HepG2 (cell line): ENCODE results near the gene PMEPA1. TPM values are rescaled to one million over a fixed set of nuclear protein-coding genes. Genes with fewer than 3 reads are reported as not detected.

ENCODE experiments used
- ATAC-seq: fragments of 200-7000 bp; cut with Tn5 transposase; 3 replicates; pipeline ENCODE4 v1.9.1; 2020; ENCODE audit warnings: mild to moderate bottlenecking, moderate library complexity
- BruUV-seq: library from RNA; stranded (reverse); fragments of 400-500 nt; replicated peaks from 2 replicates; lab custom pipeline; 2021; lab: Mats Ljungman, UMichigan
- CTCF ChIA-PET: fragments of 300-600 bp; formaldehyde crosslinking; extraction: SDS; loops from one replicate; lab custom pipeline; 2021; ENCODE audit warnings: low total read pairs, inconsistent platforms, low intra/inter-chr PET ratio; lab: Yijun Ruan, JAX
- POLR2A ChIA-PET: fragments of 350-600 bp; sonication (Branson Sonifier 250); formaldehyde crosslinking; loops from one replicate; lab custom pipeline; 2020; ENCODE audit warnings: antibody characterized with exemption, inconsistent platforms; lab: Yijun Ruan, JAX
- DNase-seq: peaks from one replicate; pipeline ENCODE4 v3.0.0-alpha.2; 2015; ENCODE audit warnings: low spot score
- FAIRE-seq: peaks from 3 replicates; lab custom pipeline; 2011; peaks lifted over from hg19 to GRCh38; lab: Jason Lieb, UNC
- H2AFZ ChIP-seq: one replicate; pipeline ENCODE4 v1.6.1; 2011; ENCODE audit warnings: low read length, inconsistent platforms
- H3K27ac ChIP-seq: fragments of 300-600 bp; 3 replicates; pipeline ENCODE4 v1.8.0; 2011; ENCODE audit warnings: mixed run types, mild to moderate bottlenecking, mixed read lengths, low read length, inconsistent platforms; ENCODE audit not compliant: insufficient read depth; ENCODE audit errors: extremely low read length
- H3K27me3 ChIP-seq, 2 experiments: fragments of 200-600 bp in 1 of 2; 2 replicates in 1 of 2; 3 replicates in 1 of 2; pipeline versions ENCODE4 v1.6.0 to v1.8.0; 2011; ENCODE audit warnings: low read length in 2 of 2, mild to moderate bottlenecking in 2 of 2, moderate library complexity in 2 of 2, inconsistent platforms in 1 of 2; ENCODE audit not compliant: insufficient read depth in 2 of 2, control insufficient read depth in 1 of 2
- H3K36me3 ChIP-seq, 2 experiments: fragments of 200-600 bp in 1 of 2; replicated peaks in 1 of 2; 2 replicates in 1 of 2; 3 replicates in 1 of 2; pipeline versions ENCODE4 v1.5.1 to v1.8.0; 2011; ENCODE audit warnings: low read length in 2 of 2, inconsistent platforms in 1 of 2; ENCODE audit not compliant: insufficient read depth in 2 of 2, control insufficient read depth in 1 of 2
- H3K4me1 ChIP-seq: 2 replicates; pipeline ENCODE4 v1.5.1; 2012; ENCODE audit warnings: low read length, inconsistent platforms; ENCODE audit not compliant: insufficient read depth
- H3K4me2 ChIP-seq: 2 replicates; pipeline ENCODE4 v1.6.0; 2011; ENCODE audit warnings: low read depth, low read length, inconsistent platforms
- H3K4me3 ChIP-seq, 3 experiments: fragments of 200-600 bp in 1 of 3; sonication (generic), shearing (Covaris generic) in 1 of 3; replicated peaks in 1 of 3; 2 replicates each; pipeline ENCODE4 v1.5.1; 2011 to 2016; ENCODE audit warnings: low read length in 3 of 3, inconsistent platforms in 2 of 3, low read depth in 2 of 3, mild to moderate bottlenecking in 2 of 3, control low read depth in 1 of 3, mixed read lengths in 1 of 3; ENCODE audit not compliant: insufficient read depth in 1 of 3
- H3K79me2 ChIP-seq: one replicate; pipeline ENCODE4 v1.6.1; 2011; ENCODE audit warnings: low read length, inconsistent platforms; ENCODE audit not compliant: insufficient read depth
- H3K9ac ChIP-seq: 2 replicates; pipeline ENCODE4 v1.6.0; 2011; ENCODE audit warnings: mild to moderate bottlenecking, low read depth, low read length, inconsistent platforms; ENCODE audit not compliant: insufficient read depth
- H3K9me3 ChIP-seq: 2 replicates; pipeline ENCODE4 v1.5.1; 2012; ENCODE audit warnings: mild to moderate bottlenecking, low read length
- H4K20me1 ChIP-seq: 2 replicates; pipeline ENCODE4 v1.6.0; 2011; ENCODE audit warnings: inconsistent platforms, mild to moderate bottlenecking, low read length, moderate library complexity; ENCODE audit not compliant: insufficient read depth
- BORCS8-MEF2B ChIP-seq: sonication (generic); formaldehyde crosslinking; IDR thresholded peaks from 2 replicates; pipeline ENCODE4 v1.8.0; 2022; ENCODE audit warnings: mild to moderate bottlenecking, missing genetic modification reagents
- CBX5 ChIP-seq: sonication (generic); formaldehyde crosslinking; IDR thresholded peaks from 2 replicates; pipeline ENCODE4 v1.4.0; 2020; ENCODE audit warnings: missing genetic modification reagents, borderline replicate concordance
- GLI4 ChIP-seq: sonication (generic); formaldehyde crosslinking; IDR thresholded peaks from 2 replicates; pipeline ENCODE4 v1.5.1; 2020; ENCODE audit warnings: missing genetic modification reagents, mild to moderate bottlenecking, moderate library complexity, borderline replicate concordance
- HMG20B ChIP-seq: conservative IDR thresholded peaks from 2 replicates; pipeline ENCODE4 v1.6.1; 2016; ENCODE audit warnings: missing genetic modification reagents, missing compliant biosample characterization
- ISL2 ChIP-seq: sonication (generic); formaldehyde crosslinking; IDR thresholded peaks from 2 replicates; pipeline ENCODE4 v1.5.0; 2020; ENCODE audit warnings: missing genetic modification reagents
- MBD4 ChIP-seq: IDR thresholded peaks from 2 replicates; pipeline ENCODE4 v1.6.1; 2012; ENCODE audit warnings: low read length, inconsistent platforms, borderline replicate concordance
- MTA1 ChIP-seq: sonication (generic); formaldehyde crosslinking; IDR thresholded peaks from 2 replicates; pipeline ENCODE4 v1.4.0; 2020; ENCODE audit warnings: missing genetic modification reagents, mild to moderate bottlenecking, borderline replicate concordance
- NFKB2 ChIP-seq: sonication (generic); formaldehyde crosslinking; IDR thresholded peaks from 2 replicates; pipeline ENCODE4 v1.4.0; 2020; ENCODE audit warnings: missing genetic modification reagents, borderline replicate concordance
- ZFP82 ChIP-seq: sonication (generic); formaldehyde crosslinking; IDR thresholded peaks from 2 replicates; pipeline ENCODE4 v1.5.1; 2020; ENCODE audit warnings: mild to moderate bottlenecking, missing genetic modification reagents, borderline replicate concordance
- ZNF33A ChIP-seq: sonication (generic); formaldehyde crosslinking; IDR thresholded peaks from 2 replicates; pipeline ENCODE4 v1.5.1; 2020; ENCODE audit warnings: missing genetic modification reagents, mild to moderate bottlenecking, moderate library complexity, borderline replicate concordance
- ZNF557 ChIP-seq: sonication (generic); formaldehyde crosslinking; IDR thresholded peaks from 2 replicates; pipeline ENCODE4 v1.4.0; 2020; ENCODE audit warnings: missing genetic modification reagents
- ZNF572 ChIP-seq: sonication (generic); formaldehyde crosslinking; IDR thresholded peaks from 2 replicates; pipeline ENCODE4 v1.5.1; 2020; ENCODE audit warnings: mild to moderate bottlenecking, missing genetic modification reagents
- ZNF788 ChIP-seq: sonication (generic); formaldehyde crosslinking; IDR thresholded peaks from 2 replicates; pipeline ENCODE4 v1.5.0; 2020; ENCODE audit warnings: mild to moderate bottlenecking, missing genetic modification reagents, borderline replicate concordance
- WGBS: methylation state at CpG from one replicate; pipeline ENCODE4 v1.1.6; 2017; ENCODE audit warnings: low lambda C conversion rate; 5-methylcytosine and 5-hydroxymethylcytosine counted together
- in situ Hi-C: cut with HindIII; loops from 2 replicates; pipeline ENCODE4 v1.10.0; 2017; ENCODE audit warnings: low pct_unique_long_range_greater_than_20kb; ENCODE audit not compliant: extremely low pct_ligation_motif_present
- intact Hi-C: fragments of 100-400 bp; cut with micrococcal nuclease; formaldehyde crosslinking; loops from one replicate; pipeline ENCODE4 v1.10.0; 2022; ENCODE audit not compliant: unreplicated experiment
- polyA plus RNA-seq, 8 experiments: library from polyadenylated mRNA; depleted of rRNA in 3 of 8; stranded (reverse) in 7 of 8; unstranded in 1 of 8; fragments of >200 nt; fragmentation: Illumina TruSeq in 4 of 8; extraction: Trizol in 4 of 8; gene quantifications; 2 replicates each; pipeline versions ENCODE4 v1.2.1 to v1.2.3, GENCODE V29; 2011 to 2016; ENCODE audit warnings: low read depth in 4 of 8, missing spikeins in 1 of 8, mixed read lengths in 1 of 8; ENCODE audit not compliant: insufficient read depth in 1 of 8
- total RNA-seq, 5 experiments: library from RNA; depleted of rRNA; stranded (reverse); fragments of >200 nt; fragmentation: Illumina TruSeq; extraction: Trizol; gene quantifications; 2 replicates each; pipeline ENCODE4 v1.2.3, GENCODE V29; 2016; ENCODE audit warnings: low read depth in 1 of 5
- TF ChIP-seq, protein P1 (sequence below): sonication (generic); formaldehyde crosslinking; IDR thresholded peaks from 2 replicates; pipeline ENCODE4 v1.4.0; 2020; ENCODE audit warnings: missing genetic modification reagents
- TF ChIP-seq, protein P2 (sequence below): fragments of 450-650 bp; IDR thresholded peaks from 2 replicates; pipeline ENCODE4 v1.6.1; 2016
- TF ChIP-seq, protein P3 (sequence below): sonication (generic); formaldehyde crosslinking; IDR thresholded peaks from 2 replicates; pipeline ENCODE4 v1.4.0; 2020; ENCODE audit warnings: low read depth, mild to moderate bottlenecking, missing genetic modification reagents
- TF ChIP-seq, protein P4 (sequence below): sonication (generic); formaldehyde crosslinking; IDR thresholded peaks from 2 replicates; pipeline ENCODE4 v1.5.0; 2020; ENCODE audit warnings: missing genetic modification reagents
- TF ChIP-seq, protein P5 (sequence below): sonication (generic); formaldehyde crosslinking; conservative IDR thresholded peaks from 2 replicates; pipeline ENCODE4 v1.5.0; 2020; ENCODE audit warnings: missing genetic modification reagents

PMEPA1 gene
- total and polyA plus RNA-seq, 2 of the 13 experiments (the other 11 are each of a cell fraction or from before 2014, with no cell fraction given): not detected

DNA sequence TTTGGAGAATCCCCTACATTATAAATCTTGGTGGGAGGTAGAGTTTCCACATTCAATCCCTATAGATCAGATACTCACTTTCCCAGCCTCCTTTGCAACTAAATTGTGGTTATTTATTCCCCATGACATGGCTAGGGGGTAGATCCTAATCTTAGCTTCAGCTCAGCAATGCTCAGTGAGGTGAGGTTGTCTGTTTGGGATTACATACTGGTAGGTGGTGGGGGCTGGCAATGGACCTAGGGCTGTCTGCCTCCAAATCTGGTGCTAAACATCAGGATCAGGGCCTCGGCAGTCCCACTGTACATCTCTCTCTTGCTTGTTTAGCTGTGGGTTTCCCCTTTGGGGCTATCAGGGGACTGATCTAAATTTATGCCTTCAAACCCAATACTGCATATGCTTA is 45.8 kb upstream of the PMEPA1 start:
- H2AFZ ChIP-seq: no peak overlapping the region
- peaks cover 3 to 8% of the 10 kb centered on the region in 2 experiments; a peak in 2 of 5 replicates for H3K27me3 ChIP-seq
- no peak overlapping the region for H3K4me2 ChIP-seq
- no peaks in the 10 kb centered on the region for H3K36me3 ChIP-seq
- H3K27ac ChIP-seq: no peak overlapping the region
- DNase-seq: no peak
- no peaks in the 10 kb centered on the region for H3K4me1 ChIP-seq
- POLR2A ChIA-PET: no interaction called here
- no peak overlapping the region for H3K4me3 ChIP-seq
- BruUV-seq: no TSS peak
- intact Hi-C loops: no loop called here
- in situ Hi-C loops: no loop called here
- 0 out of 2 replicates have a peak, but pooled peaks cover 4% of the 10 kb centered on the region for H3K9me3 ChIP-seq
- no peak for TF ChIP-seq ZNF33A (CRISPR knock-in tag)
- no peak for TF ChIP-seq GLI4
- TF ChIP-seq MTA1 (CRISPR knock-in tag): no peak
- TF ChIP-seq, protein P1, sequence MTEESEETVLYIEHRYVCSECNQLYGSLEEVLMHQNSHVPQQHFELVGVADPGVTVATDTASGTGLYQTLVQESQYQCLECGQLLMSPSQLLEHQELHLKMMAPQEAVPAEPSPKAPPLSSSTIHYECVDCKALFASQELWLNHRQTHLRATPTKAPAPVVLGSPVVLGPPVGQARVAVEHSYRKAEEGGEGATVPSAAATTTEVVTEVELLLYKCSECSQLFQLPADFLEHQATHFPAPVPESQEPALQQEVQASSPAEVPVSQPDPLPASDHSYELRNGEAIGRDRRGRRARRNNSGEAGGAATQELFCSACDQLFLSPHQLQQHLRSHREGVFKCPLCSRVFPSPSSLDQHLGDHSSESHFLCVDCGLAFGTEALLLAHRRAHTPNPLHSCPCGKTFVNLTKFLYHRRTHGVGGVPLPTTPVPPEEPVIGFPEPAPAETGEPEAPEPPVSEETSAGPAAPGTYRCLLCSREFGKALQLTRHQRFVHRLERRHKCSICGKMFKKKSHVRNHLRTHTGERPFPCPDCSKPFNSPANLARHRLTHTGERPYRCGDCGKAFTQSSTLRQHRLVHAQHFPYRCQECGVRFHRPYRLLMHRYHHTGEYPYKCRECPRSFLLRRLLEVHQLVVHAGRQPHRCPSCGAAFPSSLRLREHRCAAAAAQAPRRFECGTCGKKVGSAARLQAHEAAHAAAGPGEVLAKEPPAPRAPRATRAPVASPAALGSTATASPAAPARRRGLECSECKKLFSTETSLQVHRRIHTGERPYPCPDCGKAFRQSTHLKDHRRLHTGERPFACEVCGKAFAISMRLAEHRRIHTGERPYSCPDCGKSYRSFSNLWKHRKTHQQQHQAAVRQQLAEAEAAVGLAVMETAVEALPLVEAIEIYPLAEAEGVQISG (CRISPR knock-in tag): no peak
- TF ChIP-seq ZNF788 (CRISPR knock-in tag): no peak
- no peak for TF ChIP-seq BORCS8-MEF2B (CRISPR knock-in tag)
- TF ChIP-seq NFKB2 (CRISPR knock-in tag): no peak
- TF ChIP-seq HMG20B: no peak
- TF ChIP-seq ZNF572 (CRISPR knock-in tag): no peak
- no peak for TF ChIP-seq ISL2 (CRISPR knock-in tag)
- TF ChIP-seq MBD4: no peak
- TF ChIP-seq ZFP82 (CRISPR knock-in tag): no peak
- TF ChIP-seq, protein P2, sequence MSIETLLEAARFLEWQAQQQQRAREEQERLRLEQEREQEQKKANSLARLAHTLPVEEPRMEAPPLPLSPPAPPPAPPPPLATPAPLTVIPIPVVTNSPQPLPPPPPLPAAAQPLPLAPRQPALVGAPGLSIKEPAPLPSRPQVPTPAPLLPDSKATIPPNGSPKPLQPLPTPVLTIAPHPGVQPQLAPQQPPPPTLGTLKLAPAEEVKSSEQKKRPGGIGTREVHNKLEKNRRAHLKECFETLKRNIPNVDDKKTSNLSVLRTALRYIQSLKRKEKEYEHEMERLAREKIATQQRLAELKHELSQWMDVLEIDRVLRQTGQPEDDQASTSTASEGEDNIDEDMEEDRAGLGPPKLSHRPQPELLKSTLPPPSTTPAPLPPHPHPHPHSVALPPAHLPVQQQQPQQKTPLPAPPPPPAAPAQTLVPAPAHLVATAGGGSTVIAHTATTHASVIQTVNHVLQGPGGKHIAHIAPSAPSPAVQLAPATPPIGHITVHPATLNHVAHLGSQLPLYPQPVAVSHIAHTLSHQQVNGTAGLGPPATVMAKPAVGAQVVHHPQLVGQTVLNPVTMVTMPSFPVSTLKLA: no peak
- TF ChIP-seq, protein P3, sequence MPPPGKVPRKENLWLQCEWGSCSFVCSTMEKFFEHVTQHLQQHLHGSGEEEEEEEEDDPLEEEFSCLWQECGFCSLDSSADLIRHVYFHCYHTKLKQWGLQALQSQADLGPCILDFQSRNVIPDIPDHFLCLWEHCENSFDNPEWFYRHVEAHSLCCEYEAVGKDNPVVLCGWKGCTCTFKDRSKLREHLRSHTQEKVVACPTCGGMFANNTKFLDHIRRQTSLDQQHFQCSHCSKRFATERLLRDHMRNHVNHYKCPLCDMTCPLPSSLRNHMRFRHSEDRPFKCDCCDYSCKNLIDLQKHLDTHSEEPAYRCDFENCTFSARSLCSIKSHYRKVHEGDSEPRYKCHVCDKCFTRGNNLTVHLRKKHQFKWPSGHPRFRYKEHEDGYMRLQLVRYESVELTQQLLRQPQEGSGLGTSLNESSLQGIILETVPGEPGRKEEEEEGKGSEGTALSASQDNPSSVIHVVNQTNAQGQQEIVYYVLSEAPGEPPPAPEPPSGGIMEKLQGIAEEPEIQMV (CRISPR knock-in tag): no peak
- no peak for TF ChIP-seq ZNF557 (CRISPR knock-in tag)
- TF ChIP-seq, protein P4, sequence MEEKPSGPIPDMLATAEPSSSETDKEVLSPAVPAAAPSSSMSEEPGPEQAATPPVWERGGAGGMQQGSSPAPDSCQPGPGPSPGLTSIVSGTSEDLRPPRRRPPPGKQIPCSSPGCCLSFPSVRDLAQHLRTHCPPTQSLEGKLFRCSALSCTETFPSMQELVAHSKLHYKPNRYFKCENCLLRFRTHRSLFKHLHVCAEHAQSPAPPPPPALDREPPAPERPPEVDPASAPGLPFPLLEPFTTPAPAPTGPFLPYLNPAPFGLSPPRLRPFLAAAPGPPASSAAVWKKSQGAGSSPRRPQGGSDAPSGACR (CRISPR knock-in tag): no peak
- TF ChIP-seq, protein P5, sequence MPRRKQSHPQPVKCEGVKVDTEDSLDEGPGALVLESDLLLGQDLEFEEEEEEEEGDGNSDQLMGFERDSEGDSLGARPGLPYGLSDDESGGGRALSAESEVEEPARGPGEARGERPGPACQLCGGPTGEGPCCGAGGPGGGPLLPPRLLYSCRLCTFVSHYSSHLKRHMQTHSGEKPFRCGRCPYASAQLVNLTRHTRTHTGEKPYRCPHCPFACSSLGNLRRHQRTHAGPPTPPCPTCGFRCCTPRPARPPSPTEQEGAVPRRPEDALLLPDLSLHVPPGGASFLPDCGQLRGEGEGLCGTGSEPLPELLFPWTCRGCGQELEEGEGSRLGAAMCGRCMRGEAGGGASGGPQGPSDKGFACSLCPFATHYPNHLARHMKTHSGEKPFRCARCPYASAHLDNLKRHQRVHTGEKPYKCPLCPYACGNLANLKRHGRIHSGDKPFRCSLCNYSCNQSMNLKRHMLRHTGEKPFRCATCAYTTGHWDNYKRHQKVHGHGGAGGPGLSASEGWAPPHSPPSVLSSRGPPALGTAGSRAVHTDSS (CRISPR knock-in tag): no peak
- TF ChIP-seq CBX5 (CRISPR knock-in tag): no peak
- TF ChIP-seq, all 625 proteins: peak for 0
- Histone ChIP-seq H3K79me2 (no peaks in the 10 kb centered on the region), H3K9ac (no peak overlapping the region), H4K20me1 (no peaks in the 10 kb centered on the region)
- WGBS: 0% methylated on average over 1 of the region's 1 CpG
- no peak for ATAC-seq
- CTCF ChIA-PET: no interaction called here
- FAIRE-seq: no peak
